Measurements from ENCODE around the gene CPNE8.
A peak's percentile ranks its signal among the peaks of the same experiment; 100 is the strongest.

The CPNE8 gene

GRCh38 chr12:38905480-38906351, at the start of gene CPNE8:
Gene CPNE8, minus strand, starts transcription at chr12:38905591. Its CDS starts 57 bp downstream, at chr12:38905534.
- Mint-ChIP-seq H3K9me3 (no peaks in the 10 kb centered on the region), H3K4me3 (peak within 1 kb of the TSS; percentile 92)

GRCh38 chr12:38954238-38954873, 49.0 kb upstream of the CPNE8 start:
- DNase-seq: no peak
- no peaks in the 10 kb centered on the region for H3K36me3 Mint-ChIP-seq (ENCODE audit: low read depth)
- H3K9me3 Mint-ChIP-seq: no peaks in the 10 kb centered on the region
- H3K27ac Mint-ChIP-seq: no peak overlapping the region
- H3K27me3 Mint-ChIP-seq (ENCODE audit: low read depth, poor library complexity): peaks cover 4% of the 10 kb centered on the region
- no peaks in the 10 kb centered on the region for H3K4me1 Mint-ChIP-seq
- TF ChIP-seq CTCF (IDR thresholded peaks at IDR 0.05): no peak
- no peak overlapping the region for H3K4me3 Mint-ChIP-seq

More at GRCh38 chr12:38905480-38906351, at the start of gene CPNE8:
- Mint-ChIP-seq H3K27me3 (ENCODE audit: low read depth, poor library complexity) (peaks cover 4% of the 10 kb centered on the region), H3K4me1 (peaks cover 42% of the 10 kb centered on the region), H3K27ac (peak within 1 kb of the TSS; percentile 98), H3K36me3 (ENCODE audit: low read depth) (peaks cover 4% of the 10 kb centered on the region)
- TF ChIP-seq CTCF (IDR thresholded peaks at IDR 0.05): no peak
- DNase-seq: peak; percentile 76

GRCh38 chr12:38949363-38949762, 44.0 kb upstream of the CPNE8 start:
- Mint-ChIP-seq H3K4me3 (no peak overlapping the region), H3K27me3 (ENCODE audit: low read depth, poor library complexity) (peaks cover 3% of the 10 kb centered on the region), H3K27ac (no peak overlapping the region), H3K4me1 (no peaks in the 10 kb centered on the region), H3K36me3 (ENCODE audit: low read depth) (no peaks in the 10 kb centered on the region), H3K9me3 (no peaks in the 10 kb centered on the region)
- no peak for TF ChIP-seq CTCF (IDR thresholded peaks at IDR 0.05)
- no peak for DNase-seq

- DNase-seq: no peak
- peaks cover 4% of the 10 kb centered on the region for H3K9me3 Mint-ChIP-seq
- TF ChIP-seq CTCF (IDR thresholded peaks at IDR 0.05): no peak
These were observed 29.3 kb upstream of the CPNE8 start for GRCh38 chr12:38934686-38935085.

GRCh38 chr12:38934078-38934584, 28.7 kb upstream of the CPNE8 start:
- Mint-ChIP-seq H3K4me3 (no peak overlapping the region), H3K36me3 (ENCODE audit: low read depth) (no peaks in the 10 kb centered on the region), H3K9me3 (peaks cover 4% of the 10 kb centered on the region), H3K4me1 (peaks cover 6% of the 10 kb centered on the region), H3K27me3 (ENCODE audit: low read depth, poor library complexity) (peaks cover 5% of the 10 kb centered on the region), H3K27ac (no peak overlapping the region)
- TF ChIP-seq CTCF (IDR thresholded peaks at IDR 0.05): no peak
- no peak for DNase-seq

More at GRCh38 chr12:38934686-38935085, 29.3 kb upstream of the CPNE8 start:
- Mint-ChIP-seq H3K4me1 (peaks cover 6% of the 10 kb centered on the region), H3K36me3 (ENCODE audit: low read depth) (no peaks in the 10 kb centered on the region), H3K27me3 (ENCODE audit: low read depth, poor library complexity) (peaks cover 5% of the 10 kb centered on the region), H3K27ac (no peak overlapping the region), H3K4me3 (no peak overlapping the region)

Measured in nephron progenitor cell (in vitro differentiated cells).